GM18951 (cell line): Measurements from ENCODE around the gene CRIP2.
A peak's percentile ranks its signal among the peaks of the same experiment; 100 is the strongest.

ENCODE experiments used
- POLR2A ChIP-seq: IDR thresholded peaks from 4 replicates; pipeline ENCODE4 v1.6.1; 2011; ENCODE audit warnings: mild to moderate bottlenecking; ENCODE audit not compliant: insufficient read length, insufficient read depth; ENCODE audit errors: extremely low read depth
- in situ Hi-C: fragments of 300-500 bp; cut with MboI; formaldehyde crosslinking; loops from one replicate; pipeline ENCODE4 v1.12.0; 2022; ENCODE audit warnings: low sequenced_read_pairs, mixed read lengths, inconsistent platforms; ENCODE audit not compliant: unreplicated experiment

Gene CRIP2

DNA sequence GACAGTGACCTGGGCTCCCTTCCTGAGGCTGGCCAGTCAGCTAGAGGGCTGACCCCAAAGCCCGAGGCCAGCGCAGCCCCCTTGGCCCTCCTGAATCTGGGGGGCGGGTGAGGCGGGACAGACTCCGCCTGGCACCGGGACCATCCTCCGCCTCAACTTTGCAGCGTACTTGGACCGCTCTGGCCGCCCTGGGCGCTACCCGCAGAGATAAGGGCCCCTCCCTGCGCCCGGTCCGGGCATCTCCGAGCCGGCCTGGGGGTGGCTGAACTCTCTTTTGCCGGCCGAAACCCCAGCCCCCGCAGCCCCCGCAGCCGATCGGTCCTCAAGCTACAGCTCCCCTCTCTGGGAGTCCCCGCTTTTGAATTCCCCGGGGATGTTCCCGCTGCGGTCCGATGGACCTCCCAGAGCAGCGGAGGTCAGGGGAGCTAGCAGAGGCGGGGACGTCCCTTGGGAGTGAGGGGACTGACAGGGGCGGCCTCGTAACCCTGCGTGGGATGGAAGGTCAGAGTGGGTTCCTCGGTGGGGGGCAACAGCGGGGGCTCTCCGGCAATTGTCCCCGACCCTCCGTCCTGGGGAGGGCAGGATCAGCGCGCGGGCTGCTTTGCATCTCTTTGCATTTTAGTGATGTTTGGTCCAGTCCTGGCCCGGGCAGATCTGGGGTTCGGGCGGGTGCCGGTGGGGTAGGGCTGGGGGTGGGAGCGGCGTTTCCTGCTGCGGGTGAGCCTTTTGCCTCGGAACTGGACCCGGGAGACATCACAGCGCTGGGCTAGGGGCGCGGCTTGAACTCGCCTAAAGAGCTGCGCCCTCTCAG is 11.7 kb downstream of the CRIP2 start, which contains the start of gene CRIP1:
CRIP1 (plus strand) TSS at position 724 of the 811 bp plus-strand sequence. CDS start 374 bp downstream, outside the sequence.
- TF ChIP-seq POLR2A: no peak
- in situ Hi-C loops: no loop called here

GRCh38 chr14:105486974-105487448 is 12.4 kb downstream of the CRIP2 start:
- in situ Hi-C loops: no loop called here
- peak; percentile 74 for TF ChIP-seq POLR2A

GRCh38 chr14:105487449-105487985 is 12.9 kb downstream of the CRIP2 start:
- TF ChIP-seq POLR2A: peak; percentile 29
- in situ Hi-C loops: no loop called here

GRCh38 chr14:105487986-105488777 is 13.6 kb downstream of the CRIP2 start:
- no peak for TF ChIP-seq POLR2A
- in situ Hi-C loops: no loop called here

GRCh38 chr14:105488781-105489541 is 14.3 kb downstream of the CRIP2 start:
- in situ Hi-C loops: no loop called here
- no peak for TF ChIP-seq POLR2A

DNA sequence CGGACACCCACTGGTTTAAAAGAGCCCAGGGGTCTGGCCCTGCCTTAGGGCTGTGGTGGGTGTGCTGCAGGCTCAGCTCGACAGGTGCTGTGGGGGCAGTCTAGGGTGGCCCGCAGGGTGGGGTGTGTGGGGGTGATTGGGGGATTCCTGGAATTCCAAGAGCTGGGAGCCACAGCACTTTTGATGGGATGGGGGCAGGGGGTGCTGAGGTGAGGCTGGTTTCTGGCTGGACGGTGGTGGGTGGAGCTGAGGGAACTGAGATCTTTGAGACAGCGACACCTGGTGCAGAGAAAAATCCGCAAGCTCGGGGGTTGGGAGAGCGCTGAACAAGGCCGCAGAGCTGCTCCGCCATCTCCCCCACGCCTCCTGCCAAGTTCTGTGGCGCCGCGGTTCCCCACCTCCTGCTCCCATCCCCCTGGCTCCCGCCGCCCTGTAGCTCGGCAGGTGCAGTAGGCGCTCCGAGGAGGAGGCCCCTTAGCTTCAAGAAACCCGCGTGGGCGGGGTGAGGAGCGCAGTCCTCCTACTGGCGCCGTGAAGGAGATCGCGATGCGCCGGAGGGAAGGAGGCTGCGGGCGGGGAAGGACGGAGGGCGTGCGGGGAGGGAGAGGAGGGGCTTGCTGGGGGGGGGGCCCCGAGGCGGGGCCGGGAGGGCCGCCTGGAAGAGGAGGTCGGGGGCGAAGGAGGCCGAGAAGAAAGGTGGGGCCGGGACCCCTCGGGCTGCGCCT is 15.1 kb downstream of the CRIP2 start:
- in situ Hi-C loops: no loop called here

GRCh38 chr14:105490267-105490571 is 15.6 kb downstream of the CRIP2 start:
- in situ Hi-C loops: no loop called here

More for the DNA sequence above, 15.1 kb downstream of the CRIP2 start:
- TF ChIP-seq POLR2A: peak; percentile 50

DNA sequence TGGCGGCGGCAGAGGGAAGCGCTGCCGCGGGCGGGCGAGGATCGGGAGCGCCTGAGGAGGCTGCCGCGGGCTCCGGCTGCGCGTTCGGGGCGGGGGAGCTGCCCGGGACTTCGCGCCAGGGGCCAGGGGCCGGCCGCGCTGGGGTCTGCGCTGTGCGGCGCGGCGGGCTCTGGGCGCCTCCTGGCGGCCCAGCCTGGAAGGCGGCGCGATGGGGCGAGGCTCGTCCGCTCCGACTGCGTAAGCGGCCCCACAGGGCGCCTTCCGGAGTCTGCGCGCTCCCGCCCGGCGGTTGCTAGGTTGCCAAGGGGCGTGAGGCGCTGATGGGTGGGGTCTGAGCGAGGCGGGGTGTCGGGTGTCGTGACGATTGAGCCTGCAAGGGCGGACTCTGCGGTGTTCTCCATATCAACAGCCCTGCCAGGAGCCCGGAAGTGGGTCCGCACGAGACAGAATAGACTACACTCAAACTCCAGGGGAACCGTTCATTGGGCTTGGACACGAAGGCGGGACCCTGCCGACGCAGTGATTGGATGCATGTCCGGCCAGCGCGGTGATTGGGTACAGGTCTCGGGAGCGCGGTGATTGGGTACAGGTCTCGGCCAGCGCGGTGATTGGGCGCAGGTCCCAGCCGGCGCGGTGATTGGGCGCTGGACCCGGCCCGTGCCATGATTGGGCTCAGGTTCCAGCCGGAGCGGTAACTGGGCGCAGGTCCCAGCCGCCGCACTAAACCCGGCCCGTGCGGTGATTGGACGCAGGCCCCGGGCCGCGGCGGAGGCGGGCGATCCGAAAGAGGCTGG is 16.1 kb downstream of the CRIP2 start, which contains the start of gene TEDC1:
TEDC1 (plus strand) TSS at position 675 of the 794 bp plus-strand sequence. CDS start 130 bp downstream, outside the sequence.
- TF ChIP-seq POLR2A: peak; percentile 81
- in situ Hi-C loops: no loop called here

More at GRCh38 chr14:105490267-105490571, 15.6 kb downstream of the CRIP2 start:
- TF ChIP-seq POLR2A: no peak

DNA sequence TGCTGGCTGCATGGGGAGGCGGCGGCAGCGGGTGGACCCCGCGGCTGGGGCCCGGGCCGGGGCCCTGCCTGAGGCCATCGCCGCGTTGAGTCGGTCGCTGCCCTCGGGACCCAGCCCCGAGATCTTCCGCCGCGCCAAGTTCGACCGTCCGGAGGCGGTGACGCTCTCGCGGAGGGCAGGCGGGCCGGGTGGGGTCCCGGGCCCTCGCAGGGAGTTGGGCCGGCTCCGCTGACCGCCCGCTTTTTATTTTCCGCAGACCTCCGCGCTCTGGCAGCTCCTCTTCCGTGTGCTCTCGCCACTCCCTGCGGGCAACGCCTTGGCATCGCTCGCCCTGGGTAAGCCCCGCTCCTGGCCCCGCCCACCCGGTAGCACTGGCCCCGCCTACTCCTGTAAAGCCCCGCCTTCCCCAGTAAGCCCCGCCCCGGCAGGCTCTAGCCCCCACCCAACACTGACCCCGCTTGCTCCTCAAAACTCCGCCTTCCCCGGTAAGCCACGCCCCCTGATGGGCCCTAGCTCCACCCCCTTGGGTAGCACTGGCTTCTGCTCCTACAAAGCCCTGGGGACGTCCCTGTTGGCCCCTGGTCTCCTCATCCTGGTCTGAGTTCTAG is 16.8 kb downstream of the CRIP2 start:
- peak; percentile 23 for TF ChIP-seq POLR2A
- in situ Hi-C loops: no loop called here

DNA sequence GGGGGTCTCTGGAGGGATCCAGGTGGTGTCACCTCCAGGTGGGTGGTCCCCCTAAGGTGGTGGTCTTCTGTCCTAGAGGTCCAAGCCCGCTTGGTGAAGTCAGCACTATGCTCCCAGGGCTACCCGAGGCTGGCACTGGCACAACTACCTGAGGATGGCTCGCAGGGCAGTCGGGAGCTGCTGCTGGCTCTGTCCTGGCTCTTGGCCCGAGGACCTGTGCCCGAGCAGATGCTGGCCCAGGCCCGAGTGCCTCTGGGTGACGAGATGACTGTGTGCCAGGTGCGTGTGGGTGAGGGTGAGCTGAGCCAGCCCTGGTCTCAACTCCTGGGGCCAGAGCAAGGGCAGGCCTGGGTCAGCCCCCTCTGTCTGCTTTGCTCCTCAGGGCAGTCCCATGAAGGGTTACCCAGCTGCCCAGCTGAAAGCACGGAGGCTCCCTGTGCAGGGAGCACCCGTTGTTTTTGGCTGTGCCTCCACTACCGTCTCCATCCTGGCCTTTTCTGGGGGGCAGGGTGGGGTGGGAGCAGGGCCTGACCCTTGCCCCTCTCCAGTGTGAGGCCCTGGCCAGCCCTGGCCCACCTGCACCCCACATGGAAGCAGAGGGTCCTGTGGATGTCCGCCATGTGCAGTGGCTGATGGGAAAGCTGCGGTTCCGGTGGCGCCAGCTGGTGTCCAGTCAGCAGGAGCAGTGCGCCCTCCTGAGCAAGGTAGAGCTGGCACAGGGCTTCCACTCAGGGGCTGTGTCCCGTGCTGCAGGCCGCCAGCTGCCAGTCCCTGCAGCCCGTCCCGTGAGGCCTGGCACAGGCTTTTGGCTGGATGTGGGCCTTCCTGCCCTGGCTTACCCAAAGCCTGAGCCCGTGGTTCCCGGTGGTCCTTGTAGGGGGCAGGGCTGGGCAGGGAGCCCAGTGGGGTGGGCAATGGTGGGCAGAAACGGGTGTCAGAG is 17.7 kb downstream of the CRIP2 start:
- in situ Hi-C loops: no loop called here
- TF ChIP-seq POLR2A: no peak
